GM12878 (cell line): Measurements from ENCODE around the gene NACC1. TPM values are rescaled to one million over a fixed set of nuclear protein-coding genes. Genes with fewer than 3 reads are reported as not detected.

Source experiments
- ATAC-seq: fragments of 200-7000 bp; cut with Tn5 transposase; 3 replicates; pipeline ENCODE4 v1.9.1; 2020; ENCODE audit warnings: mild to moderate bottlenecking, moderate library complexity
- BruUV-seq: library from RNA; stranded (reverse); fragments of 400-500 nt; replicated peaks from 2 replicates; lab custom pipeline; 2021; lab: Mats Ljungman, UMichigan
- CTCF ChIA-PET: fragments of 300-600 bp; sonication (Branson Sonifier 250); formaldehyde crosslinking; extraction: SDS; loops from one replicate; lab custom pipeline; 2021; ENCODE audit warnings: inconsistent platforms; lab: Yijun Ruan, JAX
- POLR2A ChIA-PET: fragments of 350-600 bp; formaldehyde crosslinking; extraction: SDS; loops from one replicate; lab custom pipeline; 2021; ENCODE audit warnings: inconsistent platforms; lab: Charles Lee
- RAD21 ChIA-PET: fragments of 300-600 bp; sonication (Branson Sonifier 250); formaldehyde crosslinking; loops from one replicate; lab custom pipeline; 2023; ENCODE audit warnings: antibody characterized with exemption; ENCODE audit not compliant: unreplicated experiment; lab: Charles Lee
- SMC1A ChIA-PET: fragments of 300-600 bp; sonication (Branson Sonifier 250); formaldehyde crosslinking; loops from one replicate; lab custom pipeline; 2023; ENCODE audit not compliant: unreplicated experiment, uncharacterized antibody; lab: Charles Lee
- DNase-seq: peaks from one replicate; pipeline ENCODE4 v3.0.0-alpha.2; 2011; ENCODE audit warnings: low read depth, low spot score
- FAIRE-seq: peaks from 3 replicates; lab custom pipeline; 2011; peaks lifted over from hg19 to GRCh38; lab: Jason Lieb, UNC
- H2AFZ ChIP-seq: 2 replicates; pipeline ENCODE4 v1.6.0; 2011; ENCODE audit warnings: low read depth, low read length, control low read depth; ENCODE audit not compliant: control insufficient read depth
- H3K27ac ChIP-seq: 2 replicates; pipeline ENCODE4 v1.5.1; 2011; ENCODE audit warnings: control low read depth; ENCODE audit not compliant: control insufficient read depth, insufficient read depth
- H3K27me3 ChIP-seq, 2 experiments: replicated peaks in 1 of 2; 2 replicates each; pipeline versions ENCODE4 v1.6.0 to v1.6.1; 2011; ENCODE audit warnings: low read length in 1 of 2; ENCODE audit not compliant: control insufficient read depth in 2 of 2, insufficient read depth in 2 of 2
- H3K36me3 ChIP-seq, 2 experiments: 2 replicates each; pipeline ENCODE4 v1.5.1; 2011; ENCODE audit warnings: low read length in 1 of 2; ENCODE audit not compliant: control insufficient read depth in 2 of 2, insufficient read depth in 2 of 2
- H3K4me1 ChIP-seq: 2 replicates; pipeline ENCODE4 v1.6.1; 2011; ENCODE audit warnings: mild to moderate bottlenecking, low read length, moderate library complexity, mixed read lengths; ENCODE audit not compliant: control insufficient read depth, insufficient read depth
- H3K4me2 ChIP-seq: 2 replicates; pipeline ENCODE4 v1.6.0; 2011; ENCODE audit warnings: control low read depth; ENCODE audit not compliant: control insufficient read depth, insufficient read depth
- H3K4me3 ChIP-seq: fragments of 200-600 bp; sonication (generic); 2 replicates; pipeline ENCODE4 v1.5.1; 2016
- H3K79me2 ChIP-seq: 2 replicates; pipeline ENCODE4 v1.6.0; 2011; ENCODE audit warnings: low read length; ENCODE audit not compliant: control insufficient read depth, insufficient read depth
- H3K9ac ChIP-seq: 2 replicates; pipeline ENCODE4 v1.8.0; 2011; ENCODE audit warnings: low read length, control low read depth, mixed read lengths; ENCODE audit not compliant: control insufficient read depth, insufficient read depth
- H3K9me3 ChIP-seq: replicated peaks from 3 replicates; pipeline ENCODE4 v1.5.1; 2011; ENCODE audit warnings: mild to moderate bottlenecking, low read length; ENCODE audit not compliant: control insufficient read depth, insufficient read depth
- H4K20me1 ChIP-seq: 2 replicates; pipeline ENCODE4 v1.6.0; 2011; ENCODE audit not compliant: control insufficient read depth, insufficient read depth
- BCL11A ChIP-seq: IDR thresholded peaks from 2 replicates; pipeline ENCODE4 v1.6.1; 2011; ENCODE audit warnings: low read depth, low read length
- IRF4 ChIP-seq: IDR thresholded peaks from 2 replicates; pipeline ENCODE4 v1.6.1; 2011; ENCODE audit warnings: low read depth, low read length
- NR2F1 ChIP-seq: fragments of 450-650 bp; conservative IDR thresholded peaks from 2 replicates; pipeline ENCODE4 v1.6.1; 2017; ENCODE audit warnings: mild to moderate bottlenecking
- POLR2AphosphoS2 ChIP-seq: IDR thresholded peaks from 2 replicates; pipeline ENCODE4 v1.6.1; 2011; ENCODE audit warnings: low read depth, mild to moderate bottlenecking, low read length, improper control_type of control experiment, moderate library complexity
- SKIL ChIP-seq: fragments of 450-650 bp; IDR thresholded peaks from 2 replicates; pipeline ENCODE4 v1.6.1; 2017; ENCODE audit warnings: mild to moderate bottlenecking, low read depth, inconsistent platforms; ENCODE audit not compliant: poor library complexity, severe bottlenecking
- SUZ12 ChIP-seq: fragments of 200-600 bp; sonication (generic); IDR thresholded peaks from one replicate; pipeline ENCODE4 v1.6.1; 2018; ENCODE audit warnings: antibody characterized with exemption, mild to moderate bottlenecking; ENCODE audit not compliant: unreplicated experiment
- USF2 ChIP-seq: IDR thresholded peaks from 2 replicates; pipeline ENCODE4 v1.6.1; 2011; ENCODE audit warnings: low read depth, low read length, improper control_type of control experiment, borderline replicate concordance
- YBX1 ChIP-seq: fragments of 450-650 bp; IDR thresholded peaks from 2 replicates; pipeline ENCODE4 v1.6.1; 2016; ENCODE audit warnings: antibody characterized with exemption
- ZZZ3 ChIP-seq: IDR thresholded peaks from 2 replicates; pipeline ENCODE4 v1.6.1; 2011; ENCODE audit warnings: low read depth; ENCODE audit not compliant: control insufficient read depth, insufficient read length
- WGBS: methylation state at CpG from one replicate; pipeline ENCODE4 v1.1.6; 2016; ENCODE audit warnings: low lambda C conversion rate; ENCODE audit not compliant: insufficient replicate concordance, insufficient coverage; ENCODE audit errors: missing lambda C conversion rate; 5-methylcytosine and 5-hydroxymethylcytosine counted together
- in situ Hi-C: fragments of 300-500 bp; cut with MboI; formaldehyde crosslinking; loops from 9 replicates; pipeline ENCODE4 v1.14.3; 2018; ENCODE audit warnings: mixed read lengths
- intact Hi-C: fragments of 100-400 bp; cut with micrococcal nuclease; formaldehyde crosslinking; loops from one replicate; pipeline ENCODE4 v1.14.2; 2022; ENCODE audit not compliant: unreplicated experiment
- polyA plus RNA-seq, 11 experiments: library from polyadenylated mRNA; depleted of rRNA in 4 of 11; unstranded in 6 of 11; stranded (reverse) in 5 of 11; fragments of >200 nt; fragmentation: Nextera tagmentation in 4 of 11; fragmentation: Illumina TruSeq in 1 of 11; extraction: Ambion mirVana in 4 of 11; extraction: Trizol in 1 of 11; gene quantifications; 1 replicate in 1 of 11; 2 replicates in 10 of 11; pipeline versions ENCODE4 v1.2.1 to v1.2.3, GENCODE V29; 2011 to 2016; ENCODE audit warnings: inconsistent platforms in 2 of 11, missing spikeins in 2 of 11, low read depth in 1 of 11
- total RNA-seq, 4 experiments: library from RNA; depleted of rRNA in 3 of 4; stranded (reverse); fragments of >200 nt in 3 of 4; fragmentation: Illumina TruSeq in 1 of 4; extraction: Trizol in 1 of 4; gene quantifications; 2 replicates each; pipeline versions ENCODE4 v1.2.1 to v1.2.3, GENCODE V29; 2013 to 2021
- TF ChIP-seq, protein P1 (sequence below), 3 experiments: IDR thresholded peaks in 2 of 3; conservative IDR thresholded peaks in 1 of 3; 2 replicates each; pipeline ENCODE4 v1.5.1; 2011; ENCODE audit warnings: low read depth in 3 of 3, low read length in 3 of 3, mild to moderate bottlenecking in 3 of 3, control low read depth in 2 of 3, moderate library complexity in 2 of 3, inconsistent platforms in 1 of 3, mixed read lengths in 1 of 3; ENCODE audit not compliant: control insufficient read depth in 2 of 3, insufficient read depth in 1 of 3; ENCODE audit errors: extremely low read depth in 1 of 3
- TF ChIP-seq, protein P2 (sequence below): fragments of 450-650 bp; IDR thresholded peaks from 2 replicates; pipeline ENCODE4 v1.6.1; 2018; ENCODE audit warnings: borderline replicate concordance, mild to moderate bottlenecking; ENCODE audit not compliant: partially characterized antibody

The NACC1 gene
- total and polyA plus RNA-seq, 10 of the 15 experiments (the other 5 are each of a cell fraction or from before 2014, with no cell fraction given): 0.18 to 120 (median 19.2) TPM

GRCh38 chr19:13095934-13096927 lies 21.8 kb upstream of the NACC1 start:
- no peak for ATAC-seq
- in situ Hi-C loops (loop anchor here (10.0 kb wide), 1 partner anchor 211 kb away; the partner anchor contains the start of genes DNASE2 and KLF1), intact Hi-C loops (loop anchor here (10.0 kb wide), 1 partner anchor 61 kb away; no protein-coding TSS in a partner anchor)
- ChIA-PET POLR2A (no interaction called here), CTCF (interaction anchor here (0.6 to 8.0 kb wide), 5 partner anchors 35 to 131 kb away, joined by 3 to 145 read pairs (median 39); no protein-coding TSS in a partner anchor), RAD21 (interaction anchor here (0.6 to 5.3 kb wide), 5 partner anchors 8 to 131 kb away, joined by 3 to 81 read pairs (median 18); no protein-coding TSS in a partner anchor), SMC1A (interaction anchor here (4.3 kb wide), 1 partner anchor 118 kb away, joined by 48 read pairs; no protein-coding TSS in a partner anchor)
- Histone ChIP-seq H3K4me2 (peak overlapping the region; percentile 1), H3K79me2 (no peaks in the 10 kb centered on the region), H2AFZ (no peak overlapping the region), H3K36me3 (no peaks in the 10 kb centered on the region), H4K20me1 (no peaks in the 10 kb centered on the region), H3K4me1 (peaks cover 36% of the 10 kb centered on the region), H3K4me3 (no peak overlapping the region), H3K9ac (no peak overlapping the region), H3K27me3 (peaks cover 2 to 7% of the 10 kb centered on the region in 2 experiments), H3K9me3 (no peaks in the 10 kb centered on the region; the same call in 2 of the 3 replicates), H3K27ac (no peak overlapping the region)
- no peak for FAIRE-seq
- WGBS: 10% methylated on average over 30 of the region's 44 CpGs
- DNase-seq: no peak
- BruUV-seq: no TSS peak
- TF ChIP-seq YBX1 (no peak), POLR2AphosphoS2 (no peak), USF2 (no peak), IRF4 (no peak), NR2F1 (peak; percentile 49; the same call in 1 of the 2 replicates), ZZZ3 (no peak), SKIL (no peak), SUZ12 (peak; percentile 38), BCL11A (no peak)
- TF ChIP-seq, protein P1, sequence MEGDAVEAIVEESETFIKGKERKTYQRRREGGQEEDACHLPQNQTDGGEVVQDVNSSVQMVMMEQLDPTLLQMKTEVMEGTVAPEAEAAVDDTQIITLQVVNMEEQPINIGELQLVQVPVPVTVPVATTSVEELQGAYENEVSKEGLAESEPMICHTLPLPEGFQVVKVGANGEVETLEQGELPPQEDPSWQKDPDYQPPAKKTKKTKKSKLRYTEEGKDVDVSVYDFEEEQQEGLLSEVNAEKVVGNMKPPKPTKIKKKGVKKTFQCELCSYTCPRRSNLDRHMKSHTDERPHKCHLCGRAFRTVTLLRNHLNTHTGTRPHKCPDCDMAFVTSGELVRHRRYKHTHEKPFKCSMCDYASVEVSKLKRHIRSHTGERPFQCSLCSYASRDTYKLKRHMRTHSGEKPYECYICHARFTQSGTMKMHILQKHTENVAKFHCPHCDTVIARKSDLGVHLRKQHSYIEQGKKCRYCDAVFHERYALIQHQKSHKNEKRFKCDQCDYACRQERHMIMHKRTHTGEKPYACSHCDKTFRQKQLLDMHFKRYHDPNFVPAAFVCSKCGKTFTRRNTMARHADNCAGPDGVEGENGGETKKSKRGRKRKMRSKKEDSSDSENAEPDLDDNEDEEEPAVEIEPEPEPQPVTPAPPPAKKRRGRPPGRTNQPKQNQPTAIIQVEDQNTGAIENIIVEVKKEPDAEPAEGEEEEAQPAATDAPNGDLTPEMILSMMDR (IDR thresholded peaks at IDR 0.05 in 2 of 3, conservative IDR thresholded peaks at IDR 0.05 in 1 of 3; ENCODE audit: control insufficient read depth in 2 of 3, extremely low read depth in 1 of 3, insufficient read depth in 1 of 3, low read depth in 3 of 3, low read length in 3 of 3): peak in 2 of 3 experiments; percentile 22 to 23; a peak in 1 of 6 replicates
- TF ChIP-seq, protein P2, sequence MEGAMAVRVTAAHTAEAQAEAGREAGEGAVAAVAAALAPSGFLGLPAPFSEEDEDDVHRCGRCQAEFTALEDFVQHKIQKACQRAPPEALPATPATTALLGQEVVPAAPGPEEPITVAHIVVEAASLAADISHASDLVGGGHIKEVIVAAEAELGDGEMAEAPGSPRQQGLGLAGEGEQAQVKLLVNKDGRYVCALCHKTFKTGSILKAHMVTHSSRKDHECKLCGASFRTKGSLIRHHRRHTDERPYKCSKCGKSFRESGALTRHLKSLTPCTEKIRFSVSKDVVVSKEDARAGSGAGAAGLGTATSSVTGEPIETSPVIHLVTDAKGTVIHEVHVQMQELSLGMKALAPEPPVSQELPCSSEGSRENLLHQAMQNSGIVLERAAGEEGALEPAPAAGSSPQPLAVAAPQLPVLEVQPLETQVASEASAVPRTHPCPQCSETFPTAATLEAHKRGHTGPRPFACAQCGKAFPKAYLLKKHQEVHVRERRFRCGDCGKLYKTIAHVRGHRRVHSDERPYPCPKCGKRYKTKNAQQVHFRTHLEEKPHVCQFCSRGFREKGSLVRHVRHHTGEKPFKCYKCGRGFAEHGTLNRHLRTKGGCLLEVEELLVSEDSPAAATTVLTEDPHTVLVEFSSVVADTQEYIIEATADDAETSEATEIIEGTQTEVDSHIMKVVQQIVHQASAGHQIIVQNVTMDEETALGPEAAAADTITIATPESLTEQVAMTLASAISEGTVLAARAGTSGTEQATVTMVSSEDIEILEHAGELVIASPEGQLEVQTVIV: no peak
